ENCODE data around the gene RBM3. TPM values are rescaled to one million over a fixed set of nuclear protein-coding genes. Genes with fewer than 3 reads are reported as not detected.

The RBM3 gene
- total and polyA plus RNA-seq, 3 experiments from 2014 or later, result 245 to 272 (median 255) TPM

DNA sequence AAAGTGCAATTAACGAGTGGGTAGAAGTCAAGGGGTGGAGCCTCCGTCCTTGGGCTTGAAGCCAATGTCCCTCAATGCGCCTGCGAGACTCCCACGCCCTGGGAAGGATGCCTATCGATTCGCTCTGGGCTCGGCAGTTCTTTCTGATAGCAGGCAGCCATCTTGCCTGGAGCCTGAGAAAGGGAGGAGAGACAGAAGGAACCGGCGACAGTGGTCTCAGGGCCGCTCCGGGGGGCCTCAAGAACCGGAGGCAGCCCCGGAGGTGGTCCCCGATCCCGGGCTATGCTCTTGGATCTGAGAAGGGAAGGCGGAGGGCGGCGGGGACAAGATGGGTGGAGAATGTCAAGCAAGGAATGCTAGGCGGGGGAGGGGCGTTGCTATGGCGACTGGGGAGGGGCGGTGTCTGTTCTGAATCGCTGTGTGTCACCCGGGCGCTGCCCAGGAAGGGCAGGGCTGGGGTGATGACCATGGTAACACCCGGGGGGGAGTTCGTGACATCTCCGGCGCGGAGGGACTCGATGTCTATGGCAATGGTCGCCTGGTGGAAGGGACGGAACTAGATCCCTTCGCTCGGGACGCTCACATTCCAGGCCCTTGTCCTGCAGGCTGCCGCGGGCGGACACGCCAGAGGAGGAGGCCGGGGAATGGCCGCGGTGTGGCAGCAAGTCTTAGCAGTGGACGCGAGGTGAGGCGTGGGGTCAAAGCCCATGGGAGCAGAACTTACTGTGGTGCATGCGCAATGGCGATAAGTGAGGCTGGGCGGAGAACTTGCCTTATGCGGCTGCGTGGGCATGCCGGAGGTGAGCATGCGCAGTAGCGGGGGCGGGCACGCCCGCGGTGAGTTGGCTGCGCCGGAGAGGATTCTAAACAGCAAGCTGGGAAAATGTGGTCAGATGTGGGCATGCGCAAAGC lies 23.3 kb downstream of the RBM3 start, which contains the start of gene WDR13:
Gene WDR13 (plus strand): TSS at position 140 of the 912 bp plus-strand sequence. CDS start 505 bp downstream, at position 645.
- Mint-ChIP-seq H3K27me3 (peaks cover 0 to 5% of the 10 kb centered on the region in 2 donors), H3K27ac (peak within 1 kb of the TSS; percentile 97 to 100 (median 100)), H3K9me3 (no peaks in the 10 kb centered on the region), H3K36me3 (peaks cover 0 to 33% (median 0%) of the 10 kb centered on the region in 3 donors), H3K4me3 (peak within 1 kb of the TSS; percentile 96 to 99 (median 98)), H3K4me1 (peaks cover 11 to 20% (median 16%) of the 10 kb centered on the region in 3 donors)
- H3K4me3 ChIP-seq (ENCODE audit: low read length), result peak within 1 kb of the TSS; percentile 97
- peak; percentile 79 to 95 (median 88) for DNase-seq
- ChIA-PET CTCF (no interaction called here), POLR2A (interaction anchor here (0.6 to 1.0 kb wide), 6 partner anchors 19 to 86 kb away, joined by 3 to 5 read pairs (median 3); partner anchors contain the start of genes RBM3 and WAS)
- peak within 1 kb of the TSS; percentile 98 for H3K27ac ChIP-seq (ENCODE audit: low read depth, low read length)
- H3K9me3 ChIP-seq (ENCODE audit: low read length), result no peaks in the 10 kb centered on the region
- H3K4me1 ChIP-seq (ENCODE audit: insufficient read depth, low read length), result peaks cover 8% of the 10 kb centered on the region
- no peaks in the 10 kb centered on the region for H3K27me3 ChIP-seq (ENCODE audit: insufficient read depth, low read length, poor library complexity, severe bottlenecking)
- H3K36me3 ChIP-seq (ENCODE audit: insufficient read depth, low read length), result peaks cover 5% of the 10 kb centered on the region

DNA sequence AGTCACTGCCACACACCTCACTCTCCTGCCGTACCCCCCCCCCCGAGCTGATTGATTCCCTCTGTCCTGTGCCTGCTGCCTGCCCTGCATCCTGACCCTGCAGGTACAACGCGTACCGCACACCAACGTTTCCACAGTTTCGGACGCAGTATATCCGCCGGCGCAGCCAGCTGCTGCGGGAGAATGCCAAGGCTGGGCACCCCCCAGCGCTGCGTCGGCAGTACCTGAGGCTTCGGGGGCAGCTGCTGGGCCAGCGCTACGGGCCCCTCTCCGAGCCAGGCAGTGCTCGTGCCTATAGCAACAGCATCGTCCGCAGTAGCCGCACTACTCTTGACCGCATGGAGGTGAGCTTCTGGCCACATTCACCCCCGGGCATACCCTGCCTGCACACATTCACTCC lies 24.3 kb downstream of the RBM3 start:
- Mint-ChIP-seq H3K27ac (peak overlapping the region in 4 of 8 donors; percentile 45 to 100 (median 100)), H3K9me3 (no peaks in the 10 kb centered on the region), H3K4me3 (peak overlapping the region in 5 of 7 donors; percentile 96 to 98 (median 96)), H3K36me3 (peaks cover 0 to 40% (median 3%) of the 10 kb centered on the region in 3 donors), H3K4me1 (peaks cover 11 to 20% (median 16%) of the 10 kb centered on the region in 3 donors), H3K27me3 (peaks cover 0 to 5% of the 10 kb centered on the region in 2 donors)
- Histone ChIP-seq H3K4me3 (ENCODE audit: low read length) (peak overlapping the region; percentile 97), H3K27ac (ENCODE audit: low read depth, low read length) (no peak overlapping the region), H3K36me3 (ENCODE audit: insufficient read depth, low read length) (peaks cover 5% of the 10 kb centered on the region), H3K27me3 (ENCODE audit: insufficient read depth, low read length, poor library complexity, severe bottlenecking) (no peaks in the 10 kb centered on the region), H3K4me1 (ENCODE audit: insufficient read depth, low read length) (peaks cover 8% of the 10 kb centered on the region), H3K9me3 (ENCODE audit: low read length) (no peaks in the 10 kb centered on the region)
- ChIA-PET CTCF (no interaction called here), POLR2A (interaction anchor here (0.6 to 1.0 kb wide), 5 partner anchors 20 to 78 kb away, joined by 3 to 5 read pairs (median 3); partner anchors contain the start of gene RBM3)
- no peak for DNase-seq

DNA sequence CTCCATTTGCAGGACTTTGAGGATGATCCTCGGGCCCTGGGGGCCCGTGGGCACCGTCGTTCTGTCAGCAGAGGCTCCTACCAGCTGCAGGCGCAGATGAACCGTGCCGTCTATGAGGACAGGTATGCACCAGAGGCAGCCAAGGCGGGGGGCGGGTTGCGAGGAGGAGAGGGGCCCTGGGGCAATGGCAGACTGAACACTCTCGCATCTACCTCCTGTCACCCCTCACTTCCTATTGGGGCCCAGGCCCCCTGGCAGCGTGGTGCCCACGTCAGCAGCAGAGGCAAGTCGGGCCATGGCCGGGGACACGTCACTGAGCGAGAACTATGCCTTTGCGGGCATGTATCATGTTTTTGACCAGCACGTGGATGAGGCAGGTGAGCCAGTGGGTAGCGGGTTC lies 25.1 kb downstream of the RBM3 start:
- Mint-ChIP-seq H3K27ac (peak overlapping the region in 2 of 8 donors; percentile 47 to 100), H3K9me3 (no peaks in the 10 kb centered on the region), H3K36me3 (peaks cover 0 to 45% (median 4%) of the 10 kb centered on the region in 3 donors), H3K27me3 (peaks cover 0 to 5% of the 10 kb centered on the region in 2 donors), H3K4me3 (peak overlapping the region in 1 of 7 donors; percentile 2), H3K4me1 (peaks cover 11 to 20% (median 16%) of the 10 kb centered on the region in 3 donors)
- CTCF ChIA-PET, result no interaction called here
- Histone ChIP-seq H3K4me1 (ENCODE audit: insufficient read depth, low read length) (peaks cover 8% of the 10 kb centered on the region), H3K36me3 (ENCODE audit: insufficient read depth, low read length) (peaks cover 5% of the 10 kb centered on the region), H3K27ac (ENCODE audit: low read depth, low read length) (no peak overlapping the region), H3K27me3 (ENCODE audit: insufficient read depth, low read length, poor library complexity, severe bottlenecking) (no peaks in the 10 kb centered on the region), H3K9me3 (ENCODE audit: low read length) (no peaks in the 10 kb centered on the region), H3K4me3 (ENCODE audit: low read length) (no peak overlapping the region)
- POLR2A ChIA-PET, result no interaction called here
- DNase-seq, result no peak

DNA sequence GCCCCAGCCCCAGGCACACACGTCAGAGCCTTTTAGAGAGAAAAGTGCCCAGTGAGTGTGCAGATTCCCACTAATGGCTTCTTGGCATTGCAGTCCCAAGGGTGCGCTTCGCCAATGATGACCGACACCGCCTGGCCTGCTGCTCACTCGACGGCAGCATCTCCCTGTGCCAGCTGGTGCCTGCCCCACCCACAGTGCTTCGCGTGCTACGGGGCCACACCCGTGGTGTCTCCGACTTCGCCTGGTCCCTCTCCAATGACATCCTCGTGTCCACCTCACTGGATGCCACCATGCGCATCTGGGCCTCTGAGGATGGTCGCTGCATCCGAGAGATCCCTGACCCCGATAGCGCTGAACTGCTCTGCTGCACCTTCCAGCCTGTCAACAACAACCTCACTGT lies 25.9 kb downstream of the RBM3 start:
- H3K36me3 Mint-ChIP-seq, result peaks cover 0 to 54% (median 6%) of the 10 kb centered on the region in 3 donors

DNA sequence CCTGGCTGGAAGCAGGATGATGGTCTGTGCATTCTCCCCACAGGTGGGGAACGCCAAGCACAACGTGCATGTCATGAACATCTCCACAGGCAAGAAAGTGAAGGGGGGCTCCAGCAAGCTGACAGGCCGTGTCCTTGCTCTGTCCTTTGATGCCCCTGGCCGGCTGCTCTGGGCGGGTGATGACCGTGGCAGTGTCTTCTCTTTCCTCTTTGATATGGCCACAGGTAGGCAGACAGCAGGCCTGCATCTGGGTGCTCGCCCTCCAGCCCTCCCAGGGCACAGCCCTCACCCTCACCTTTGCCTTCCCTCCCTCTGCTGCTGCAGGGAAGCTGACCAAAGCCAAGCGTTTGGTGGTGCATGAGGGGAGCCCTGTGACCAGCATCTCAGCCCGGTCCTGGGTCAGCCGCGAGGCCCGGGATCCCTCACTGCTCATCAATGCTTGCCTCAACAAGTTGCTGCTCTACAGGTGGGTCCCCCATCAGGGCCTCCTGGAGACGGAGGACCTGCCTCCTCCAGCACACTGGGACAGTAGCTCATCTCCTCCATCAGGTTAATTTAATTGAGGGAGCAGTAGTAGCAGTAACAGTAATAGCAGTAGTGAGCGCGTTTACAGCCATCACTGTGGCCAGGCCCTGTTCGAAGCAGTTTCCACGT lies 27.6 kb downstream of the RBM3 start:
- H3K9me3 Mint-ChIP-seq, result no peaks in the 10 kb centered on the region
- H3K27ac Mint-ChIP-seq, result no peak overlapping the region
- peaks cover 0 to 5% of the 10 kb centered on the region in 2 donors for H3K27me3 Mint-ChIP-seq
- peaks cover 0 to 56% (median 6%) of the 10 kb centered on the region in 3 donors for H3K36me3 Mint-ChIP-seq
- H3K4me1 ChIP-seq (ENCODE audit: insufficient read depth, low read length), result peaks cover 8% of the 10 kb centered on the region
- ChIA-PET CTCF (no interaction called here), POLR2A (no interaction called here)
- H3K4me3 ChIP-seq (ENCODE audit: low read length), result no peak overlapping the region
- H3K36me3 ChIP-seq (ENCODE audit: insufficient read depth, low read length), result peaks cover 5% of the 10 kb centered on the region
- peaks cover 11 to 20% (median 16%) of the 10 kb centered on the region in 3 donors for H3K4me1 Mint-ChIP-seq
- H3K27ac ChIP-seq (ENCODE audit: low read depth, low read length), result no peak overlapping the region
- H3K27me3 ChIP-seq (ENCODE audit: insufficient read depth, low read length, poor library complexity, severe bottlenecking), result no peaks in the 10 kb centered on the region
- no peak for DNase-seq
- H3K4me3 Mint-ChIP-seq, result no peak overlapping the region
- H3K9me3 ChIP-seq (ENCODE audit: low read length), result no peaks in the 10 kb centered on the region

More for the DNA sequence above, 25.9 kb downstream of the RBM3 start:
- Mint-ChIP-seq H3K27me3 (peaks cover 0 to 5% of the 10 kb centered on the region in 2 donors), H3K27ac (no peak overlapping the region), H3K9me3 (no peaks in the 10 kb centered on the region), H3K4me1 (peaks cover 11 to 20% (median 16%) of the 10 kb centered on the region in 3 donors), H3K4me3 (no peak overlapping the region)
- Histone ChIP-seq H3K36me3 (ENCODE audit: insufficient read depth, low read length) (peaks cover 5% of the 10 kb centered on the region), H3K27me3 (ENCODE audit: insufficient read depth, low read length, poor library complexity, severe bottlenecking) (no peaks in the 10 kb centered on the region), H3K9me3 (ENCODE audit: low read length) (no peaks in the 10 kb centered on the region), H3K27ac (ENCODE audit: low read depth, low read length) (no peak overlapping the region), H3K4me1 (ENCODE audit: insufficient read depth, low read length) (peaks cover 8% of the 10 kb centered on the region), H3K4me3 (ENCODE audit: low read length) (no peak overlapping the region)
- ChIA-PET CTCF (no interaction called here), POLR2A (no interaction called here)
- DNase-seq, result no peak

DNA sequence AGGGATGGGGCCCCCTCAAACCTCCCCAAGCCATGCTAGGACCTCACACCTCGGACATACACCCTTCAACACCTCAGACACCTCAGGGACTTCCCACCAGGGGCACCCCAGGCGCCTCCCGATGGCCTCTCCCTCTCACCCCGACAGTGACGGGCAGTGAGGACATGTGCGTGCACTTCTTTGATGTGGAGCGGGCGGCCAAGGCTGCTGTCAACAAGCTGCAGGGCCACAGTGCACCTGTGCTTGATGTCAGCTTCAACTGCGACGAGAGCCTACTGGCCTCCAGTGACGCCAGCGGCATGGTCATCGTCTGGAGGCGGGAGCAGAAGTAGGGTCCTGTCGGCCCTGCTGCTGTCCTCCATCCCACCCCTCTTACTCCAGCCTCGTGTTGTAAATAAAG lies 30.4 kb downstream of the RBM3 start:
- no peaks in the 10 kb centered on the region for H3K9me3 ChIP-seq (ENCODE audit: low read length)
- CTCF ChIA-PET, result no interaction called here
- no peak overlapping the region for H3K27ac Mint-ChIP-seq

DNA sequence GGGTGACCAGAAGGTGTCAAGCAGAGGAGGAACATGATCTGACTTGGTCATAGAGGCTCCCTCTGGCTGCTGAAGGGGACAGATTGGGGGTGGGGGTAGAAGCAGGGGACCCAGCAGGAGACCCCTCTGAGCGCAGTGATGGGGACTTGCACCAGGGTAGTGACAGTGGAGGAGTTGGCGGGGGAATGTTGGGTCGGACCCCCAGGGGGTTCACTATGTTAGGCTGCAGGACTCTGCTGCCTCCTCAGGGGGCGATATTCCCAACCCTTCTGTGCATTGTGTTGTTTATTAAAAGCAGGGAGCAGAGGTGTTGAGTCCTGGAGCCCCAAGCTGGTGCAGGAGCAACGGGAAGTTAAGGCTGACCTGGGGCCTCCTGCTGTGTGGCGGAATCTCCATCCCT lies 31.8 kb downstream of the RBM3 start:
- Histone ChIP-seq H3K27ac (ENCODE audit: low read depth, low read length) (no peak overlapping the region), H3K4me1 (ENCODE audit: insufficient read depth, low read length) (no peaks in the 10 kb centered on the region), H3K27me3 (ENCODE audit: insufficient read depth, low read length, poor library complexity, severe bottlenecking) (no peaks in the 10 kb centered on the region), H3K4me3 (ENCODE audit: low read length) (no peak overlapping the region), H3K36me3 (ENCODE audit: insufficient read depth, low read length) (no peaks in the 10 kb centered on the region), H3K9me3 (ENCODE audit: low read length) (no peaks in the 10 kb centered on the region)
- H3K9me3 Mint-ChIP-seq, result no peaks in the 10 kb centered on the region
- peak overlapping the region in 1 of 8 donors; percentile 7 for H3K27ac Mint-ChIP-seq
- CTCF ChIA-PET, result no interaction called here
- no peaks in the 10 kb centered on the region for H3K4me1 Mint-ChIP-seq
- H3K27me3 Mint-ChIP-seq, result no peaks in the 10 kb centered on the region
- peaks cover 0 to 35% (median 6%) of the 10 kb centered on the region in 3 donors for H3K36me3 Mint-ChIP-seq
- H3K4me3 Mint-ChIP-seq, result no peak overlapping the region
- POLR2A ChIA-PET, result no interaction called here
- DNase-seq, result no peak

More for the DNA sequence above, 30.4 kb downstream of the RBM3 start:
- POLR2A ChIA-PET, result no interaction called here
- Histone ChIP-seq H3K36me3 (ENCODE audit: insufficient read depth, low read length) (peaks cover 5% of the 10 kb centered on the region), H3K4me3 (ENCODE audit: low read length) (no peak overlapping the region), H3K27ac (ENCODE audit: low read depth, low read length) (no peak overlapping the region), H3K4me1 (ENCODE audit: insufficient read depth, low read length) (no peaks in the 10 kb centered on the region), H3K27me3 (ENCODE audit: insufficient read depth, low read length, poor library complexity, severe bottlenecking) (no peaks in the 10 kb centered on the region)
- Mint-ChIP-seq H3K9me3 (no peaks in the 10 kb centered on the region), H3K4me1 (no peaks in the 10 kb centered on the region), H3K4me3 (no peak overlapping the region), H3K27me3 (no peaks in the 10 kb centered on the region), H3K36me3 (peaks cover 0 to 41% (median 6%) of the 10 kb centered on the region in 3 donors)
- no peak for DNase-seq

DNA sequence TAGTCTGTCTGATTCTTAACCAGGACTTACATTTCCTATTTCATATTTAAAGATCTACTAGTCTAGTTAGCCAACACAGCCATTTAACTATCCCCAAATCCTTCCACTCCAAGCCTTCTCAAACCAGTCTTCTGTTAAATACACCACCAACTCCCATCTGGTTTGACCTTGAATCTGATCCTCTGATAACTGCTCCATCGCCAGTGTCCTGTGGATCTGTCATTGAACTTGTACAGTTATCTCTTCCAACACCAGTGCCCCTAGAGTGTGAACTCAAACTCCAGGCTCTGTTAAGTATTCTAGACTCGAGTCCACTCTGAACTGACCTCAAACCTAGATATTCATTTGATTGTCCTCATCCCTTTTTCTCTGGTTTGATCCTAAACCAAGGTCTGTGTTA lies 37.4 kb downstream of the RBM3 start:
- no peak for DNase-seq
- Mint-ChIP-seq H3K27ac (peak overlapping the region in 1 of 8 donors; percentile 42), H3K4me3 (no peak overlapping the region), H3K9me3 (no peaks in the 10 kb centered on the region), H3K27me3 (no peaks in the 10 kb centered on the region), H3K36me3 (no peaks in the 10 kb centered on the region), H3K4me1 (no peaks in the 10 kb centered on the region)
- H3K4me1 ChIP-seq (ENCODE audit: insufficient read depth, low read length), result no peaks in the 10 kb centered on the region
- H3K27me3 ChIP-seq (ENCODE audit: insufficient read depth, low read length, poor library complexity, severe bottlenecking), result no peaks in the 10 kb centered on the region
- no peaks in the 10 kb centered on the region for H3K36me3 ChIP-seq (ENCODE audit: insufficient read depth, low read length)
- H3K4me3 ChIP-seq (ENCODE audit: low read length), result no peak overlapping the region
- ChIA-PET POLR2A (no interaction called here), CTCF (no interaction called here)
- H3K27ac ChIP-seq (ENCODE audit: low read depth, low read length), result no peak overlapping the region
- H3K9me3 ChIP-seq (ENCODE audit: low read length), result no peaks in the 10 kb centered on the region

All from CD8-positive, alpha-beta memory T cell (primary cell).